ENCODE results near the gene CACNB2.

- TF ChIP-seq SIN3A (IDR thresholded peaks at IDR 0.05; ENCODE audit: borderline replicate concordance, low read depth, low read length) (no peak), CTCF (IDR thresholded peaks at IDR 0.05) (no peak), REST (IDR thresholded peaks at IDR 0.05; ENCODE audit: low read depth, low read length) (no peak), RFX5 (IDR thresholded peaks at IDR 0.05; ENCODE audit: low read length) (no peak), FOXJ3 (CRISPR knock-in tag; IDR thresholded peaks at IDR 0.05) (no peak), MAX (IDR thresholded peaks at IDR 0.05; ENCODE audit: low read depth) (no peak), IRF3 (IDR thresholded peaks at IDR 0.05; ENCODE audit: low read depth, low read length) (no peak), EZH2phosphoT487 (IDR thresholded peaks at IDR 0.05; ENCODE audit: borderline replicate concordance, low read depth) (no peak)
Observed at GRCh38 chr10:18364987-18365775, 225.0 kb downstream of the CACNB2 start.
